T-helper 2 cell treated with Interferon-gamma antibody and Interleukin-4, amounts not matched to agents 100 ng/mL and 5 ng/mL, for 36 hours (primary cell): ENCODE results near the gene NUP35. TPM values are rescaled to one million over a fixed set of nuclear protein-coding genes. Genes with fewer than 3 reads are reported as not detected.
"Not testable (repeated sequence)": the region's sequence is repeated elsewhere in the genome, so short reads cannot be mapped to it uniquely, and the experiment has no call there.

Experiments
- intact Hi-C: fragments of 100-400 bp; cut with micrococcal nuclease; formaldehyde crosslinking; loops from one replicate; pipeline ENCODE4 v1.15.1; 2023
- total RNA-seq: library from RNA; stranded (reverse); gene quantifications from 2 replicates; pipeline ENCODE4 v1.2.3, GENCODE V29; 2022

NUP35 gene
- total RNA-seq, 1 donor from 2014 or later, result 23.4 TPM

- intact Hi-C loops, result loop anchor here (10.0 kb wide), 1 partner anchor 88 kb away; no protein-coding TSS in a partner anchor
Measured at GRCh38 chr2:183126635-183127034, 2.4 kb downstream of the NUP35 start.

DNA sequence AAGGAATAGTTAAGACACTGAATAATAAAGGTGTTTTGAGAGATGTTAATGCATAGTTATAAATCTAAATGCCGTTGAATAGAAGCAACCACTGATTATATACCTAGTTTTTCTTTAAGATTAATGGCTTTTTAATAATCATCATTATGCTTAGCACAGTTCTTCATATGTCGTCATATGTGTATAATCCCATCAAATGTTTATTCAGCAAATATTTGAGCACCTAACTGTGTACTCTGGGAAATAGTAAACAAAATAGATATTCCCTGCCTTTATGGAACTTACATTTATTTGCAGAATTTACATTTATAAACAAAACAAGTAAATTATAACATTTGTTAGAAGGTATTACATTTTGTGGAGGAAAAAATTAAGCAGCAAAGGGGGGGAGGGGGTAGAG lies 9.8 kb downstream of the NUP35 start:
- intact Hi-C loops, result no loop called here

GRCh38 chr2:183148955-183149354 lies 24.7 kb downstream of the NUP35 start:
- intact Hi-C loops, result no loop called here

DNA sequence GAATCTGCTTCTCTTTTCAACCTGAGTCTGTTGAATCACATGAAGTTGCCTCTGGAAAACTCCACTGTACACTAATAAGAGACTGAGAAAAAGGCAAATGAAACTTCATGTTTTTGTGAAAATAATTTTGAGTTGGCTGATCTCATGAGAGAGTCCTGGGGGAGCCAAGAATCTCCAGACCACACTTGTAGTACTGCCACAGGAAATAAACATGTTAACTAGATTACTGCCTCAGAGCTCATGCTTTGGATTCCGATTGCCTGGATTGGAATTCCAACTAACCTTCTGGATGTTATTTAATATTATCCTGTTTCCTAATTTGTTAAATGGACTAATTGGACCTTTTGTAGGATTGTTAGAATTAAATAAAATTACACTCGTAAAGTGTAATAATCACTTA lies 25.2 kb downstream of the NUP35 start:
- intact Hi-C loops, result no loop called here

DNA sequence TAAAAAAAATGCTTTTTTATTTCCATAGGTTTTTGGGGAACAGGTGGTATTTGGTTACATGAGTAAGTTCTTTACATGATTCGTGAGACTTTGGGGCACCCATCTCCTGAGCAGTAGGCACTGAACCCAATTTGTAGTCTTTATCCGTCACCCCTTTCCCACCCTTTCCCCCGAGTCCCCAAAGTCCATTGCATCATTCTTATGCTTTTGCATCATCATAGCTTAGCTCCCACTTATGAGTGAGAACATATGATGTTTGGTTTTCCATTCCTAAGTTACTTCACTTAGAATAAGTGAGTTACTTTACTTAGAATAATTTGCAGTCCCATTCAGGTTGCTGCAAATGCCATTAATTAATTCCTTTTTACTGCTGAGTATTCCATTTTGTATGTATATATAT lies 28.0 kb downstream of the NUP35 start:
- intact Hi-C loops, result not testable (repeated sequence)

DNA sequence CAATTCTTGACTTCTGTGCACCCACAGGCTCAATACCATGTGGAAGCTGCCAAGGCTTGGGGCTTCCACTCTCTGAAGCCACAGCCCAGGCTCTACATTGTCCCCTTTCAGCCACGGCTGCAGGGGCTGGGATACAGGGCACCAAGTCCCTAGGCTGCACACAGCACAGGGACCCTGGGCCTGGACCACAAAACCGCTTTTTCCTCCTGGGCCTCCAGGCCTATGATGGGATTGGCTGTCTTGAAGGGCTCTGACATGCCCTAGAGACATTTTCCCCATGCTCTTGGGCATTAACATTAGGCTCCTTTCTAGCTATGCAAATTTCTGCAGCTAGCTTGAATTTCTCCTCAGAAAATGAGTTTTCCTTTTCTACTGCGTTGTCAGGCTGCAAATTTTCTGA lies 29.7 kb downstream of the NUP35 start:
- intact Hi-C loops, result no loop called here

DNA sequence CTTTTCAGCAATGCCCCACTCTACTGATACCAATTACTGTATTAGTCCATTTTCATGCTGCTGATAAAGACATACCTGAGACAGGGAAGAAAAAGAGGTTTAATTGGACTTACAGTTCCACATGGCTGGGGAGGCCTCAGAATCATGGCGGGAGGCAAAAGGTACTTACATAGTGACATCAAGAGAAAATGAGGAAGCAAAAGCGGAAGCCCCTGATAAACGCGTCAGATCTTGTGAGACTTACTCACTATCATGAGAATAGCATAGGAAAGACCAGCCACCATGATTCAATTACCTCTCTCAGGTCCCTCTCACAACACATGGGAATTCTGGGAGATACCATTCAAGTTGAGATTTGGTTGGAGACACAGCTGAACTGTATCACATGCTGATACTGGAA lies 30.5 kb downstream of the NUP35 start:
- intact Hi-C loops, result not testable (repeated sequence)

DNA sequence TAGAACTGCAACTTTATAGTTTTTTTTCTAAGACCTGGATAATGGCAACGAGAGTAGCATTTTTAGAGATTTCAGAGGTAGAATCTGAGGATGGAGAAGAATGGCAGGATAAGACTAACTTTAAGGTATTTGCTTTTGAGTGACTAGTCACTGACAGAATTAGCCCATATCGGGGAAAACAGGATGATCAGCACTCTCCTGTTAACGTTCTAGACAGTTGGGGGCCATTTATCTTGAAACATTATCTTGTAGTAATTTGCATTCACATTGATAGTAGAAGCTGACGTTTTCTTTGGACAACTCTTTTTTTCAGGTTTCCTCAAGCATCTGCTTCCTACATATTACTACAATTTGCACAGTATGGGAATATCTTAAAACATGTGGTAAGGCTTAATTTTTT lies 32.9 kb downstream of the NUP35 start:
- intact Hi-C loops, result no loop called here

GRCh38 chr2:183162362-183162761 lies 38.1 kb downstream of the NUP35 start:
- intact Hi-C loops, result no loop called here

DNA sequence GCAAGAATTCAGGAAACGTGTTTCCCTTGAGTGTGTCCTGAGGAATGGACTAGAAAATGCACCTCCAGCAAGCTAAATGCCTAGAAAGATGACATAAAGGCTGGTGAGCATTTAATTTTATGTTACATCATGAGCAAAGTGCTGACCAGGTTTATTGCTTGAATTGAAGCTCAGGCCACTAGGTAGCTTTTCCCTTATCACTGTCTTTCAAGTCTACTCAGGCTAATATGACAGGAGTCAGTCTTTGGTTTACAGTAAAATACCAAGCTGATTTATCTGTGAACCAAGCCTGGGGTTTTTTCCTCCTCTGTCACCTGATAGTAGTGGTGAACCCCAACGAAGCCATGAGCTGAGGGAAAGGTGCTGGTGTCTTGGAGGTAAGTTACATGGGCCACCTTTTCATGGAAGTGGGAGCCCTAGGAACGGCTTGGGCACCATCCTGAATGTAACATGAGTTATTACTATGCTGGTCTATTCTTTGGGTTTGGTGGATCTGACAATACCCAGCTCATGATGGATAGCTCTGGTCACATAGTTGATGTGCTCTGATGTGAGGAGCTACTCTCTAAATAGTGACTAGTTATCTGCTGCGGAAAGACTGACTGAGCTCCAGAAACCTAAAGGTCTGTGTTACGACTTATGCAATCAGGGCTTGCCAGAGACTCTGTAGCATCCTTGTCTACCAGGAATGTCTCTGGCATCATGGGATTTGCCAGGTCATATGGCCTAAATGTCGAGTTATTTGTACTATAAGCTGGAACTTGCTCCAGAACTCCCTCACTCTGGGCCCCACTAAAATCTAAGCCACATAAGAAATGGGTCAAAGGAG lies 39.8 kb downstream of the NUP35 start:
- intact Hi-C loops, result no loop called here

DNA sequence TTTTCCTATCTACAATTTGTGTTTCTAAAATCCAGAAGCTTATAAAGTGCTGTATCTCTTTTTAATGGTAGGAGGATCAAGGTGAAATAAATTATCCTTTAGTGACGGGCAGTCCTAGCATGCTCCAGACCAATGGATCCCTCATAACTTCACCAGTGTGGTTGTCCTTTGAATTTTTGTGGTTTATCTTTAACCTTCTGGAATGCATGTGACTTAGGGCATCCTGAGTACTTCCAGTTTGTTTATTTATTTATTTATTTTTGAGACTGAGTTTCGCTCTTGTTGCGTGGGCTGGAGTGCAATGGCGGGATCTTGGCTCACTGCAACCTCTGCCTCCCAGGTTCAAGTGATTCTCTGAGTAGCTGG lies 40.4 kb downstream of the NUP35 start:
- intact Hi-C loops, result no loop called here

DNA sequence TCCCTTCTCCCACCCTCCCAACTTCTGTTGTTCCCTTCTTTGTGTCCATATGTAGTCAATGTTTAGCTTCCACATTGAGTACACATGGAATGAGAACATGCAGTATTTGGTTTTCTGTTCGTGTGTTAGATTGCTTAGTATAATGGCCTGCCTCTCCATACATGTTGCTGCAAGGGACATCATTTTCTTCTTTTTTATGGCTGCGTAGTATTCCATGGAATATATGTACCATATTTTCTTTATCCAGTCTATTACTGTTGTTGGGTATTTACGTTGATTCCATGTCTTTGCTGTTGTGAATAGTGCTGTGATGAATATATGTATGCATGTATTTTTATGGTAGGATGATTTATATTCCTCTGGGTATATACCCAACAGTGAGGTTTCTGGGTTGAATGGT lies 42.0 kb downstream of the NUP35 start:
- intact Hi-C loops, result no loop called here

- intact Hi-C loops, result not testable (repeated sequence)
Measured at GRCh38 chr2:183166976-183167375, 42.7 kb downstream of the NUP35 start.

DNA sequence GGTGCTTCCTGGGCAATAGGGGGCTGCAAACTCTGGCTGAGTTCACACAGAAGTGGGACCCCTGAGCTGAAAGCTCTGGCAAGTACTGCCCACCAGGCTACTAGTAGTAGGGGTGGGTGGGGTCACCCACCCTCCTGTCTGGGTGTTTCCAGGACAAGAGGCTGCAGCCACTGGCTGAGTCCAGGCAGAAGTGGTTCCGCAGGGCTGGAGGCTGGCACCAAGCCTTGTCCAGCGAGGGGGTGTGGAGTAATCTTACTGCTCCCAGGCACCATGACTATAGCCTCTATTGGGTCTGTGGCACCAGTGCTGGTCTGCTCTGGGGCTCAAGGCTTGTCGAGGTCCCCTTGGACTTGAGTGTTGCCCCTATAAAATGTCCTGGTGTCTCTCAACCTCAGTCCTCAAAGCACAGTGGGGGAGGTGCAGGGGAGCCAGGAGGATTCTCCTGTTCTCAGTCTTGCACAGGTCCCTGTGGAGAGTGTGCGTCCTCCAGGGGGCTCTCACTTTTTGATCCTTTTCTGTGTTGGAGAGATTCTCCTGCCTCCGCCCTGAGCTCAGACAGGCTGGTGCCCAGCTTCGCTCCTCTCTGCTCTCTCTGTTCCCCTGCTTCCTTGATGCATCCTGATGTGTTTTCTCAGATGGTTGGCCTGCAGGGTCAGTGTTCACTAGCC lies 48.1 kb downstream of the NUP35 start:
- intact Hi-C loops, result no loop called here

DNA sequence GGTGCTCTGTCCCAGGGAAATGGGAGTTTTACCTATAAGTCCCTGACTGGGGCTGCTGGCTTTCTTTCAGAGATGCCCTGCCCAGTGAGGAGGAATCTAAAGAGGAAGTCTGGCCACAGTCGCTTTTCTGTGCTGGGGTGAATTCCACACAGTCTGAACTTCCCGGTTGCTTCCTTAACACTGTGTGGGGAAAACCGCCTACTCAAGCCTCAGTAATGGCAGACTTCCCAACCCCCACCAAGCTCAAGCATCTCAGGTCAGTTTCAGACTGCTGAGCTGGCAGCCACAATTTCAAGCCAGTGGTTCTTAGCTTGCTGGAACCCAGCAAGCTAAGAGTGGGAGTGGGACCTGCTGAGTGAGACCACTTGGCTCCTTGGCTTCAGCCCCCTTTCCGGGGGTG lies 54.9 kb downstream of the NUP35 start:
- intact Hi-C loops, result no loop called here

- intact Hi-C loops, result no loop called here
Measured at GRCh38 chr2:183185534-183185933, 61.3 kb downstream of the NUP35 start.

- intact Hi-C loops, result no loop called here
Measured at GRCh38 chr2:183186296-183186695, 62.1 kb downstream of the NUP35 start.

GRCh38 chr2:183186766-183187165 lies 62.5 kb downstream of the NUP35 start:
- intact Hi-C loops, result no loop called here

- intact Hi-C loops, result no loop called here
Measured at GRCh38 chr2:183192343-183192742, 68.1 kb downstream of the NUP35 start.

DNA sequence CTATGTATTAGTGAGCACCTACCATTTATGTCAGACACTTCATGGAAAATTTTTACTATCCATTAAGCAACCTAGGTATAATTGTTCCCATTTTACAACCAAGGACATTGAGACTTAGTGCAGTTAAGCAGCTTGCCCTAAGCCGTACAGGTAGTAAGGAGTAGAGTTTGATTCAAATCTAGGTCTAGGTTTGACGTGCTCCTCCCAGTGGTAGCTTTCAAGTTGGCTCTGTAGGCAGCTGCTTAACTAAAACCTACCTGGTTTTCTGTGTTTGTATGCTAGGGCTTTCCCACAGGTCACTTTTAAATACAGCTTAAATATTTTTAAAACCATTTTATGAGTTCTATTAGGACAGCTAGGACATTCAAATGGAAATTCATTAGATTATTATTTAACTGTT lies 69.7 kb downstream of the NUP35 start:
- intact Hi-C loops, result no loop called here

GRCh38 chr2:183195397-183195796 lies 71.2 kb downstream of the NUP35 start:
- intact Hi-C loops, result no loop called here

GRCh38 chr2:183195998-183196409 lies 71.8 kb downstream of the NUP35 start:
- intact Hi-C loops, result no loop called here

DNA sequence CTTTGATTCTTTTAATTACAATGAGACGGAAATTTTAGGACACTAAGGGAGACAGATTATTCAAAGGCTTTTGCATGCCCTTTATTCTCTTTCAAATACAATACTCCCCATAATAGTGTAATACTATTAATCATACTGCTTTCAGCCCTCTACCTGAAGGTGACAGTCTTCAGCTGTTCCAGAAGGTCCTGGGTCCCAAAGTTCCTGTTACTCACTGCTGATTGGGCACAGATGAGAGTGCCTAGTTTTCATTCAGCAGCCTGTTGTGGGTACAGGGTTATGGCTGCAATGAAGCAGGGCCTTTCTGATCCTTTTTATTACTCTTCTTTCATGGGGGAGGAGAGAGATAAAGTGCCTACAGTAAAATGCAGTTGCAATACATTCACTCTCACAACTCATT lies 80.2 kb downstream of the NUP35 start:
- intact Hi-C loops, result no loop called here
